AG20443 (cell line): Measurements from ENCODE around the gene NHERF2.
A peak's percentile ranks its signal among the peaks of the same experiment; 100 is the strongest.
"Not testable (repeated sequence)": the region's sequence is repeated elsewhere in the genome, so short reads cannot be mapped to it uniquely, and the experiment has no call there.

Experiments used
- DNase-seq: peaks from one replicate; pipeline ENCODE4 v3.0.0; 2012; ENCODE audit warnings: low spot score, mixed read lengths

Gene NHERF2

GRCh38 chr16:2007081-2007836 is 19.4 kb upstream of the NHERF2 start:
- no peak for DNase-seq

DNA sequence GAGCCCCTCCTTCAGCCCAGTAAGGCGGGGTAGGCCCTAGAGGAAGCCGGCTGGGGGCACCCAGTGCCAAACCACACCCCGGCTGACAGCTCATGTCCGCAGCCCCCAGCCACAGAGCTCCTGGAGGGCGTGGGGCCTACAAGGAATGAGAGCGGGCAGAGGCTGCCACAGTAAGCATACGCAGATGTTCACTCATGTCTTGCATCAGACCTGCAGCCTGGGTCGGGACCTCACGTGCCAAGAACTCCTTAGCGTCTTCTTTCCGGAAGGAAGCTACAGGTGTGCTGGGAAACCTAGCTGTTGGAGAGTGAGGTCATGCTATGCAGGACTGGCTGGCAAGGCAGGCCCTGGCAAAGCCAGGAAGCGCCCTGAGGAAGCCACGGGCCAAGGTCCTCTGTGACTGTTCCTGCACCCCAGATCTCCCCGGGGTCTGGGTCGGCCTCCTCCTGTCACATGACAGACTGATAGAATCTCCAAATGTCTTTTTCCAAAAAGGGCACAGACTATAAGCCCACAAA is 18.6 kb upstream of the NHERF2 start:
- peak; percentile 86 for DNase-seq

GRCh38 chr16:2008631-2009163 is 18.0 kb upstream of the NHERF2 start:
- DNase-seq, result peak; percentile 50

DNA sequence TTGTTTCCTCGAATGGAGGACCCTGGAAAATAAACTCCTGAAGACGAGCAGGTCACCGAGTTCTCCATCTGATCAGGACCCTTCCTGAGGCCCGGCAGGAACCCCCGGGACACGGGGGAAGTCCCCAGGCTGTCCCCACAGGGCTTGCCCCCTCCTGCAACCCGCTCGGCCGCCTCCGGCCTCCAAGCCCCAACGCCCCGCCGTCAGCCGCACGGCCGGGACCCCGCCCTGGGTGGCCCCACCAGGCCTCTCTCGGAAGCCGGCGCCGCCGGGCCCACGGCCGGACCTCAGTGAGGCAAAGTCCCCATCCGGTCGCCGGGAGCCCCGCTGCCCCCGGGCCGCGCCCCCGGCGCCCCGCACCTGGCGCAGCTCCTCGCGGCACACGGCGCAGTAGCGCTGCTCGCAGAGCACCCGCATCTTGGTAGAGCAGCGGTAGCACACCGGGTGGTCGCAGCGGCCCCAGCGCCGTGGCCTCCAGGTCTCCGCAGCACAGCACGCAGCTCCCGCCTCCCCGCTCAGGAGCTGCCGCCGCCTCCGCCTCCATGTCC is 17.5 kb upstream of the NHERF2 start:
- DNase-seq, result no peak

DNA sequence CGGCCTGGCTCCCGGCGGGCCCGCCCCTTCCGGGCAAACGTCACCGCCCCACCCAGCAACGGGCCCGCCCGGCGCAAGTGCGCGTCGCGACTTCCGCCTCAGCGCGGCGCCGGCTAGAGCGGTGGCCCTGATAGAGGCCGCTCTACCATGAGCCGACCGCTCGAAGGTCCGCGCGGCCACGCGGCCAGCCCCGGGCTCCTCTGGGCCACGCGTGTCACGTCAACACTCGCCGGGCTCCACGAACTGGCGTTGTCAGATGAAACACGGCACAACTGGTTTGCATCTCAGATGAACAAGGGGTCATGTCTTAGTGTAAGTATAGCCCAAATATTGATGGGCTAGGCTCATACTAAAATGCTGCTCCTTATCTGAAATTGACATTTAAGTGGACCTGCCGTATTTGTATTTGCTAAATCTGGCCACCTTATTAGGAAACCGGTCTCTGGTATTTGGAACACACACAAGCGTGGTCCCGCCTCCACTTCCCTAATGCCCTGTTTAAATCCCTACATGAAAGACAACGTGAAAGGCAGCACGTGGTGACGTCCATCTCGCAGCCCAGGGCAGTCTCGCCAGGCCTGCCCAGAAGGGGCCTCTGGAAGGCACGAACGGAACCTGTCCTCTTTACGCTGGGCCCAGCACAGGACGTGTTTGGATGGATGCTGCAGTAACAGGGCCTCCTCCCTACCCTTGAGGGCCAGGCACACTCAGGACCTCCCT is 16.8 kb upstream of the NHERF2 start, which contains the start of gene ZNF598:
ZNF598 (minus strand) TSS at position 31 of the 720 bp plus-strand sequence.
- DNase-seq, result peak; percentile 96

DNA sequence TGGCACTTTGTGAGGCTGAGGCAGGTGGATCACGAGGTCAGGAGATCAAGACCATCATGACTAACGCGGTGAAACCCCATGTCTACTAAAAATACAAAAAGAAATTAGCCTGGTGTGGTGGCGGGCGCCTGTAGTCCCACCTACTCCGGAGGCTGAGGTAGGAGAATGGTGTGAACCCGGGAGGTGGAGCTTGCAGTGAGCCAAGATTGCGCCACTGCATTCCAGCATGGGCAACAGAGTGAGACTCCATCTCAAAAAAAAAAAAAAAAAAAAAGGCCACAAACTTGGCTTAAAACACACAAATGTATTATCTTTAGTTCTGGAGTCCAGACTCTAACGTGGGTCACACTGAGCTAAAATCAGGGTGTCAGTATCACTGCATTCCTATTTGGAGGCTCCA is 15.0 kb upstream of the NHERF2 start:
- not testable (repeated sequence) for DNase-seq

GRCh38 chr16:2013527-2013926 is 13.2 kb upstream of the NHERF2 start:
- DNase-seq, result no peak

- DNase-seq, result no peak
Observed at GRCh38 chr16:2015117-2015946, 11.4 kb upstream of the NHERF2 start.

DNA sequence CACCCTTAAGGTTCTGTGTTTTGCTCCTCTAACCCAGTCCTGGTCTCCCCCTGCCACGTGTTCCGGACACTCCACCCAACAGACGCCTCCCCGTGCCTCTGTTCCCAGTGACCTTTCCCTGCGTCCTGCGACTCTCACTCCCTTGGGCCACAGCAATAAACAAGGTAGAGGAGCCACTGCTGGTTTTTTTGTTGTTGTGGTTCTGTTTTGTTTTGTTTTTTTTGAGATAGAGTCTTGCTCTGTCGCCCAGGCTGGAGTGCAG is 10.8 kb upstream of the NHERF2 start:
- DNase-seq, result no peak

GRCh38 chr16:2016407-2016922 is 10.2 kb upstream of the NHERF2 start:
- no peak for DNase-seq

DNA sequence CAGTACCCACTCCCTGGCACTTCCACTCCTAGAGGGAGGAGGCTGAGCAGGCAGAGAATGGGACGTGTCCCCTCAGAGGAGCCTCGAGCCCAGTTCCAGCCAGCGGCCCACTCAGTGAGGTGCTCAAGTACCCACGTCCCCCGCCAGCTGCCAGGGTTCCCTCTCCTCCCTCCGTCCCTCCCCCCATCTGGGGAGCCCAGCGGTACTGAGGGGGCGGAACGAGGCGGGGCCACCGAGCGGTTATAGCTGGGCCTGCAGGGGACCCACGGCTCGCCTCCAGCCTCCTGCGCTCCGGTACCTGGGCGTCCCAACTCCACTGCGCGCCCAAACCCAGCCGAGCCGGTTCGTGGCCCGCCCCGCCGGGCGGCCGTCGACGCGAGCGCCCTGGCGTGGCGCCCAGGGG is 7.2 kb upstream of the NHERF2 start, which contains the start of gene NPW:
NPW (plus strand) TSS at position 268 of the 403 bp plus-strand sequence.
- no peak for DNase-seq

DNA sequence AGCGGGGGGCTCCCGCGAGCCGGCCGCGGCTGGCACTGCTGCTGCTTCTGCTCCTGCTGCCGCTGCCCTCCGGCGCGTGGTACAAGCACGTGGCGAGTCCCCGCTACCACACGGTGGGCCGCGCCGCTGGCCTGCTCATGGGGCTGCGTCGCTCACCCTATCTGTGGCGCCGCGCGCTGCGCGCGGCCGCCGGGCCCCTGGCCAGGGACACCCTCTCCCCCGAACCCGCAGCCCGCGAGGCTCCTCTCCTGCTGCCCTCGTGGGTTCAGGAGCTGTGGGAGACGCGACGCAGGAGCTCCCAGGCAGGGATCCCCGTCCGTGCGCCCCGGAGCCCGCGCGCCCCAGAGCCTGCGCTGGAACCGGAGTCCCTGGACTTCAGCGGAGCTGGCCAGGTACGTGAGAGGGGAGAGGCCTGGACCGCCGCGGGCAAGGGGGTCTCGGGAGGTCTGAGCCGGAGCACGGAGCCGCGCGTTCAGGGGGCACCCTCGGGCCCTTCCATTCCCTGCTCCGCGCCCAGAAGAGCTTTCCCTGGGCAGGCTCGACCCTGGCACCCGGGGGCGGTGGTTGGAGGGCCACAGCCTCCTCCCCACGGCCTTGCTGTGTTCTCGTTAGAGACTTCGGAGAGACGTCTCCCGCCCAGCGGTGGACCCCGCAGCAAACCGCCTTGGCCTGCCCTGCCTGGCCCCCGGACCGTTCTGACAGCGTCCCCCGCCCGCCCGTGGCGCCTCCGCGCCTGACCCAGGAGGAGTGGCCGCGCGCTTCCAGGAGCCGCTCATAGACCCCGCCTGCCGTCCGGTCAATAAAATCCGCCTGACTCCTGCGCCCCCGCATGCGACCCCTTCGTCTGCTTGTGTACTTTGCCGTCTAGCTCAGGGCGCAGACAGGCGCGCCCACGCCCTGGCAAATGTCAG is 6.5 kb upstream of the NHERF2 start:
- DNase-seq, result no peak

DNA sequence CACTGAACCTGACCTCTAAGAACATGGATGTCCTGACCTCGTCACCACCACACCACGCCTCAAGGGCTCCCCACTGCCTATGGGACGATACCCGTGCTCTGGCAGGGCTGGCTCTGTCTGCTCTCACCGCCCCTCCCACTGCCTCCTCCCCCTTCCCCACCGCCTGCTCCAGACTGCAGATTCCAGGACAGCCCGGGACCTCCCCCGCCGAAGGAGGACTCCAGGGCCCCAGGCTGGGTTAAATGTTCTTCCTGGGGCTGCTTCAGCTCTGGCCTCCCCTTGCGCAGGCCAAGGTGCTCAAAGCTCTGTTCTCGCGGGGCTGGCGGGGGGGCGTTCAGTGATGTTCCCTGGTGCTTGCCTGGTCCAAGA is 4.0 kb upstream of the NHERF2 start:
- peak; percentile 40 for DNase-seq

DNA sequence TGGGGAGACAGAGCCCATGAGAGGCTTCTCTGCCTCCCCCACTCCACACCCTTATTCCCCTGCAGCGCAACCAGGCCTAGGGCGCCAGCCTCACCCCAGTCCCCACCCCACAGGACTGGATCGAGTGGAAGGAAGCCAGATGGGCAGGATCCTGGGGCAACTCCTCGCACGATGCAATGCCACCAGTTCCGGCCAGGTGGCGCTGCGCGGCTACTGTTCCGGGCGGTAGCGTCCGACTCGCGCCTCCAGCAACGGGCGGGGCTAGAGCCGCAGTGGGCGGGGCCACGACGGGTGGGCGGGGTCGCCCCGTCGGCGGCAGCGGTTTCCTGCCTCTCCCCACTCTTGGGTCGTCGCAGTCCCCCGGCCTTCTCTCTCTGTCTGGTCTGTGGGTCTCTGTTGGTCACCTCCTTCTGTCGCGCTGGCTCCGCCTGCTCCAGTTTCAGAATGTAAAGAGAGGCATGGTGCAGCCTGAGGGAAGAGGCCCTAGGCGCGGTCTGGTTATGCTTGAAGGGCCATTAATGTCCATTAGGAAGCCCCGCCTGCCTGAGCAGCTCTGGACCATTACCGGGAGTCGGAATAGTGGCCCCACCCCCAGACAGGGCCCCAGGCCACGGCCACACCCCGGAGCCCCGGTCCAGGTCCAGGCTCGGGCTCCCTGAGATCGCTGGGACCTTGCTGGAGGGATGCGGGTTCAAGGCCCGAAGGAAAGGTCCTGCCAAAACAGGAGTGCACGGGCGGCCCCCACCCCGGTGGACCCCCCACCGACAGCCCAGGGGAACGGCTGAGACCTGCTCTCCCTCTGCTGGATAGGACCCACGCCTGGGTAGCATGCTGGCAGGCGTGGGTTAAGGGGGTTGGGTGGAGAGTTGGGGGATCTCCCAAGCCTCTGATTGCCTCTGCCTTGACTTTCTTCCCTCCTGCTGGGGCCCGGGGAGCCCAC is 3.3 kb upstream of the NHERF2 start:
- DNase-seq, result peak; percentile 95

GRCh38 chr16:2024032-2024420 is 2.7 kb upstream of the NHERF2 start:
- DNase-seq, result no peak

- no peak for DNase-seq
Observed at GRCh38 chr16:2025251-2025650, 1.5 kb upstream of the NHERF2 start.

- DNase-seq, result no peak
Observed at GRCh38 chr16:2025878-2026460, 733 bp upstream of the NHERF2 start.

DNA sequence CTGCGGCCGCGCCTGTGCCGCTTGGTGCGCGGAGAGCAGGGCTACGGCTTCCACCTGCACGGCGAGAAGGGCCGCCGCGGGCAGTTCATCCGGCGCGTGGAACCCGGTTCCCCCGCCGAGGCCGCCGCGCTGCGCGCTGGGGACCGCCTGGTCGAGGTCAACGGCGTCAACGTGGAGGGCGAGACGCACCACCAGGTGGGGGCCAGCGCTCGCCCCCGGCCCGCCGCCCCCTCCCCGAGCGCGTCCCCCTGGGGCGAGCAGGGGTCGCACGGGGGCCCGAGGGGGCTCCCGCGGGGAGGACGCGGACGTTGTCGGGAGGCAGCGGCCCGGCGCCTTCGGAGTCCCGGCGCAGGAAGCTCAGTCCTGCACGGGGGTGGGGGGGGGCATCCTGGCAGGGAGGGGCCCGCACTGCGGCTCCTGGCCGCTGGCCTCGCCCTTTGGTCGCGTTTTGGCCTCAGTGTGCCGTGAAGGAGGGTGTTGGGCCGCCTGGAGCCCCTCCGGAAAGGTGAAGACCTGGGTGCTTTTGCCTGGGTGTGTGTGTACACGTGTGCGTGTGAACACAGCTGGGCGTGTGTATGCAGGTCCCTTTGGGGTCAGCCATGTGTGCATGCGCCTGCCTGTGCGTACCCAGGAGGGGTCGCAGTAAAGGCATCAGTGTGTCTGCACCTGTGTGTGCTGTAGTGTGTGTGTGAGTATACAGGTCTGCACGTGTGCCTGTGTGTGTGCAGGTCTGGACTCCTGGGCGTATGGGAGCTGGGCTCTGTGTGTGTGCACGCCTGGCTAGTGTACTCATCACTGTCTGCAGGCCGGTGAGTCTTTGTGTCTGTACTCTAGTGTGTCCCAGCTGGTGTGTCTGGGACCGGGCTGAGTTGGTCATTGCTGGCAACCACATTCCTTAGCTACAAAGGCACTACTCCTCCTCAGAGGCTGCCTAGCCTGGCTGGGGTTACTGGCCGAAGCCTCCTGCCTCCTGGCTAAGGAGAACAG is 615 bp downstream of the NHERF2 start:
- DNase-seq, result peak; percentile 57
